HepG2 (cell line): ENCODE measurements around the gene RREB1. TPM values are rescaled to one million over a fixed set of nuclear protein-coding genes. Genes with fewer than 3 reads are reported as not detected.

Experiments
- CENPT ChIP-seq: sonication (generic); formaldehyde crosslinking; IDR thresholded peaks from 2 replicates; pipeline ENCODE4 v1.8.0; 2022; ENCODE audit warnings: low read depth, mild to moderate bottlenecking, moderate library complexity, missing genetic modification reagents
- E2F1 ChIP-seq: sonication (generic); formaldehyde crosslinking; IDR thresholded peaks from 2 replicates; pipeline ENCODE4 v1.5.0; 2020; ENCODE audit warnings: missing genetic modification reagents
- E2F2 ChIP-seq: sonication (generic); formaldehyde crosslinking; IDR thresholded peaks from 2 replicates; pipeline ENCODE4 v1.4.0; 2020; ENCODE audit warnings: missing genetic modification reagents, borderline replicate concordance
- GMEB2 ChIP-seq: IDR thresholded peaks from 2 replicates; pipeline ENCODE4 v1.6.1; 2016; ENCODE audit warnings: missing biosample characterization, missing genetic modification reagents, low read depth
- IKZF4 ChIP-seq: sonication (generic); formaldehyde crosslinking; IDR thresholded peaks from 2 replicates; pipeline ENCODE4 v1.5.1; 2020; ENCODE audit warnings: borderline replicate concordance, mild to moderate bottlenecking, low read depth, missing genetic modification reagents; ENCODE audit errors: not compliant biosample characterization
- IRF1 ChIP-seq: sonication (generic); formaldehyde crosslinking; IDR thresholded peaks from 2 replicates; pipeline ENCODE4 v1.4.0; 2020; ENCODE audit warnings: low read depth, mild to moderate bottlenecking, missing genetic modification reagents
- MED13 ChIP-seq: sonication (generic); formaldehyde crosslinking; IDR thresholded peaks from 2 replicates; pipeline ENCODE4 v1.5.0; 2020; ENCODE audit warnings: missing genetic modification reagents
- SRSF9 ChIP-seq: fragments of 200-400 bp; formaldehyde crosslinking; IDR thresholded peaks from 2 replicates; pipeline ENCODE4 v1.6.1; 2018; ENCODE audit warnings: borderline replicate concordance, mild to moderate bottlenecking, low read depth, low read length; ENCODE audit not compliant: insufficient read depth, poor library complexity, severe bottlenecking
- TRIM22 ChIP-seq: fragments of 450-650 bp; IDR thresholded peaks from 2 replicates; pipeline ENCODE4 v1.6.1; 2017
- ZBTB37 ChIP-seq: sonication (generic); formaldehyde crosslinking; IDR thresholded peaks from 2 replicates; pipeline ENCODE4 v1.4.0; 2020; ENCODE audit warnings: mild to moderate bottlenecking, missing genetic modification reagents
- ZBTB43 ChIP-seq: sonication (generic); formaldehyde crosslinking; conservative IDR thresholded peaks from 2 replicates; pipeline ENCODE4 v1.4.0; 2020; ENCODE audit warnings: missing genetic modification reagents
- ZNF18 ChIP-seq: sonication (generic); formaldehyde crosslinking; IDR thresholded peaks from 2 replicates; pipeline ENCODE4 v1.8.0; 2022; ENCODE audit warnings: mild to moderate bottlenecking, missing genetic modification reagents; ENCODE audit not compliant: insufficient replicate concordance
- ZNF441 ChIP-seq: sonication (generic); formaldehyde crosslinking; IDR thresholded peaks from 2 replicates; pipeline ENCODE4 v1.7.0; 2021; ENCODE audit warnings: missing genetic modification reagents, borderline replicate concordance
- ZNF644 ChIP-seq: IDR thresholded peaks from 2 replicates; pipeline ENCODE4 v1.6.1; 2016; ENCODE audit warnings: low read depth
- ZNF704 ChIP-seq: sonication (generic); formaldehyde crosslinking; IDR thresholded peaks from 2 replicates; pipeline ENCODE4 v1.8.1; 2023; ENCODE audit warnings: mild to moderate bottlenecking, inconsistent platforms, moderate library complexity, missing genetic modification reagents, borderline replicate concordance
- polyA plus RNA-seq, 8 experiments: library from polyadenylated mRNA; depleted of rRNA in 3 of 8; stranded (reverse) in 7 of 8; unstranded in 1 of 8; fragments of >200 nt; fragmentation: Illumina TruSeq in 4 of 8; extraction: Trizol in 4 of 8; gene quantifications; 2 replicates each; pipeline versions ENCODE4 v1.2.1 to v1.2.3, GENCODE V29; 2011 to 2016; ENCODE audit warnings: low read depth in 4 of 8, missing spikeins in 1 of 8, mixed read lengths in 1 of 8; ENCODE audit not compliant: insufficient read depth in 1 of 8
- total RNA-seq, 5 experiments: library from RNA; depleted of rRNA; stranded (reverse); fragments of >200 nt; fragmentation: Illumina TruSeq; extraction: Trizol; gene quantifications; 2 replicates each; pipeline ENCODE4 v1.2.3, GENCODE V29; 2016; ENCODE audit warnings: low read depth in 1 of 5

The RREB1 gene
- total and polyA plus RNA-seq, 2 of the 13 experiments (the other 11 are each of a cell fraction or from before 2014, with no cell fraction given) = 6.1 to 23.2 TPM

- TF ChIP-seq TRIM22 (no peak), ZNF704 (no peak), CENPT (CRISPR knock-in tag) (no peak), MED13 (CRISPR knock-in tag) (no peak), ZBTB43 (CRISPR knock-in tag) (no peak), ZNF644 (CRISPR knock-in tag) (no peak; the same call in 1 of the 2 replicates), ZNF441 (CRISPR knock-in tag) (no peak), E2F2 (CRISPR knock-in tag) (no peak), IKZF4 (CRISPR knock-in tag) (no peak), IRF1 (CRISPR knock-in tag) (no peak), E2F1 (CRISPR knock-in tag) (no peak), SRSF9 (no peak), ZNF18 (CRISPR knock-in tag) (peak; percentile 75), GMEB2 (CRISPR knock-in tag) (no peak), ZBTB37 (CRISPR knock-in tag) (no peak)
Observed at GRCh38 chr6:7138921-7139358, 31.2 kb downstream of the RREB1 start (continued).
